NCI-H226 (cell line): Measurements from ENCODE around the gene LOXL1.

Source experiments
- DNase-seq: peaks from one replicate; pipeline ENCODE4 v3.0.0-alpha.2; 2015

Gene LOXL1, protein sequence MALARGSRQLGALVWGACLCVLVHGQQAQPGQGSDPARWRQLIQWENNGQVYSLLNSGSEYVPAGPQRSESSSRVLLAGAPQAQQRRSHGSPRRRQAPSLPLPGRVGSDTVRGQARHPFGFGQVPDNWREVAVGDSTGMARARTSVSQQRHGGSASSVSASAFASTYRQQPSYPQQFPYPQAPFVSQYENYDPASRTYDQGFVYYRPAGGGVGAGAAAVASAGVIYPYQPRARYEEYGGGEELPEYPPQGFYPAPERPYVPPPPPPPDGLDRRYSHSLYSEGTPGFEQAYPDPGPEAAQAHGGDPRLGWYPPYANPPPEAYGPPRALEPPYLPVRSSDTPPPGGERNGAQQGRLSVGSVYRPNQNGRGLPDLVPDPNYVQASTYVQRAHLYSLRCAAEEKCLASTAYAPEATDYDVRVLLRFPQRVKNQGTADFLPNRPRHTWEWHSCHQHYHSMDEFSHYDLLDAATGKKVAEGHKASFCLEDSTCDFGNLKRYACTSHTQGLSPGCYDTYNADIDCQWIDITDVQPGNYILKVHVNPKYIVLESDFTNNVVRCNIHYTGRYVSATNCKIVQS

DNA sequence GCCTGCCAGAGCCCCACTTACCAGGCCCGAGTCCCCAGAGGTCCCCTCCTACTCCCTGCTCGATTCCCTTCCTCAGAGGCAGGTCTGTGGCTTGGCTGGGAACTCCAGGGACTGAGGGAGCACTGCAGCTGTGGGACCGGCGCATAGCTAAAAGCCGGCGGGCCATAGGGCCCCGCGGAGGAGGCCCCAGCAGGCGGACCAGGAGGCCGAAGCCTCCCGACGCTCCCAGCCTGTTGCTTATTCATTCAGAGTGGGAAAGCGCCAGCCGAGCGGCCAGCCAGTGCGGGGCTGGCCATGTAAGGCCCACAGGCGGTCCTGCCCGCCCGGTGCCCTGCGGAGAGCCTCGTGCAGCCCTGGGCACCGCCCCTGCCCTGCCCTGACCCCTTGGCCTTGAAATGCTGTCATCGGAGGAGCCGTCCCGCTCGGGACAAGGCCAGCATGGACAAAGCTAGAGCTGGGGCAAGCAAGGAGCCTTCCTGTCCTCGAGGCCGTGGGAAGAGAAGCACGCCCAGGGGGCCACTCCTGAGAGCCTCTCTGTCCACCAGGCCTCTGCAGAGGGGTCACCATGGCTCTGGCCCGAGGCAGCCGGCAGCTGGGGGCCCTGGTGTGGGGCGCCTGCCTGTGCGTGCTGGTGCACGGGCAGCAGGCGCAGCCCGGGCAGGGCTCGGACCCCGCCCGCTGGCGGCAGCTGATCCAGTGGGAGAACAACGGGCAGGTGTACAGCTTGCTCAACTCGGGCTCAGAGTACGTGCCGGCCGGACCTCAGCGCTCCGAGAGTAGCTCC lies at the start of gene LOXL1:
TSS of gene LOXL1 (plus strand) at position 244 of the 784 bp plus-strand sequence. CDS start at position 566, 322 bp downstream.
- peak; percentile 88 for DNase-seq

DNA sequence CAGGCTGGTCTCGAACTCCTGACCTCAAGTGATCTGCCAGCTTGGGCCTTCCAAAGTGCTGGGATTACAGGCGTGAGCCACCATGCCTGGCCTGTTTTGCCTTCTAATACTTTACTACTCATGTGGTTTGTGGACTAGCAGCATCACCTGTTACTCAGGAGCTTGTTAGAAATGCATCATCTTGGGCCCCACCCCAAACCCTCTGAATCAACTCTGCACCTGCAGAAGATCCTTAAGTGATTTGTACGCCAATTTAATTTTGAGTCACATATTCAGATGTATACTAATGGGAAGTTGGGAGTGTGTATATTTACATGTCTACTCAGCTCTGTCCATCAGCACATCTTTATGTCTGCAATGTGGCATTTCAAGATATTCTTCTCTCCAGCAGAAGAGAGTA lies 46.8 kb upstream of the LOXL1 start:
- no peak for DNase-seq

DNA sequence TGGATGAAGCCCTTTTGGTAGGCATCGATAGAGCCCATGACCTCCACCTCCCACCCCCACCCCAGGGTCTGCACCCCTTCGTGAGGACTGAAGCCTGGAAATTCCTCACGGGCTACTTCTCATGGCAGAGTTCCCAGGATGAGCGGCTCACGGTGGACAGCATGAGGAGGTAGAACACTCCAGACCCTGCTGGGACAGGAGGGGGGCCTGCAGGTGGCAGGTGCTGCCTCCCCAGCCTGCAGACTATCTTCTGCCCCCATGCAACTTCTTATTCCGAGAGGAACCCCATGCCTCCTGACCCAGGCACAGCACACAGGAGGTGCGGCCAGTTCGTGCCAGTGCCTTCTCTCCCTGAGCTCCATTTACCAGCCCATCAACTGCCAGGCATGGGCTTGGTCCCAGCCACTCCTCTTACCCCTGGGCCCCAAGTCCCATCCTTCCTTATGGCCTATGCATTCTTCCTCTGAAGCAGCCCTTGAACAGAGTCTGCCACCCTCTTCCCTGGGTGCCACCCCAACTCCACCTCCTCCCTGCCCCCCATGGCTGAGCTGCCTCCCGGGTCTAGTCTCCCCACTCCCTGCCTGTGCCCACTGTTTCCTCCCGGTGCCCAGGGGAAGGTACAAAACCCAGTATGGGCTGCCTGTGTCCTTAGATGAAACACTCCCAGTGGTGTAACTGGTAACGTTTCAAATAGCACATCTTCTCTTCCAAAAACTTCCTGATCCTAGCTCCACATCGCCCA lies 44.5 kb upstream of the LOXL1 start:
- DNase-seq = no peak

DNA sequence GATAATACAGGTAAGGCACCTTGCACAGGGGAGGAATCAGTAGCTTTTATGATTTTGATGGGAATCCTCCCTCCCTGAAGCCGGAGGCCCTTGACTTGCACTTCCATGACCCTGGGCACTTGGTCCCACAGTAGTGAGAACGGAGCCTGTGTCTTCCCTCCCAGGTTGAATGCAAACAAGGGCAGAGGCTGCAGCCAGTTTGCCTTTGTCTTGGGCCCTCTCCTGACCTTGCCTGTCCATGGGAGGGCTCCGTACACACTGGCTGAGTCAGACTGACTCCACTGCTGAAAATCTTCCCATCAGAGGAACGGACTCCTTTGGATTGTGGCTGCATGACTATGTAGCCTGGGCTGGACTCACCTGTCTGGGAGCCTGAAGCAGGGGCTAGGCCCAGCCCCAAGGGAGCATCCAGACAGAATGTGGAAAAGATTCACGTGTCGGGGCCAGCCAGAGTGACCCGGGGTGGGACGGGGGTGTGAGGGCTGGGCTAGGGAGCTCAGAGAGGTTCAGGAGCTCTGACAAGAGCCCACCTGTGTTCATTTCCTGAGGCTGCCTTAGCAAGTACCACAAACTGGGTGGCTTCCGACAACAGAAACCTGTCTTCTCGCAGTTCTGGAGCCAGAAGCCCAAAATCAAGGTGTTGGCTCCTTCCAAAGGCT lies 43.4 kb upstream of the LOXL1 start:
- no peak for DNase-seq

DNA sequence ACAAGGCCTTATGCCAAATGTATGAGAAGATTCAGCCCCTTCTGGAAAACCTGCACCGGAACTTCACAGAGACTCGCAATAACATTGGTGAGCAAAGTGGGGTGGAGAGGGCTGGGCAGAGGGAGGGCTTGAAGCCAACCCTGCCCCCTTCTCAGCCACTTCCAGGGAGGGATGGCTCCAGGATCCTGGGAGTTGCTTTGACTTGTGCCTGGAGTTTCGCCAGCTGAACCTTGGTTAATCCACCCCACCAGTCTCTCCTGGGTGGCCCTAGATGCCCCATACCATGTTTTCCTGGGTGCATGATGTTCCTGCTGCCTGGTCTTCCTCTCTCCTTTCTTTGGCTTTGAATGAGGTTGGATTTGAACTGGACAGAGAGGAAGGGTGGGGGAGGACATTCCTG lies 42.1 kb upstream of the LOXL1 start:
- DNase-seq = no peak

DNA sequence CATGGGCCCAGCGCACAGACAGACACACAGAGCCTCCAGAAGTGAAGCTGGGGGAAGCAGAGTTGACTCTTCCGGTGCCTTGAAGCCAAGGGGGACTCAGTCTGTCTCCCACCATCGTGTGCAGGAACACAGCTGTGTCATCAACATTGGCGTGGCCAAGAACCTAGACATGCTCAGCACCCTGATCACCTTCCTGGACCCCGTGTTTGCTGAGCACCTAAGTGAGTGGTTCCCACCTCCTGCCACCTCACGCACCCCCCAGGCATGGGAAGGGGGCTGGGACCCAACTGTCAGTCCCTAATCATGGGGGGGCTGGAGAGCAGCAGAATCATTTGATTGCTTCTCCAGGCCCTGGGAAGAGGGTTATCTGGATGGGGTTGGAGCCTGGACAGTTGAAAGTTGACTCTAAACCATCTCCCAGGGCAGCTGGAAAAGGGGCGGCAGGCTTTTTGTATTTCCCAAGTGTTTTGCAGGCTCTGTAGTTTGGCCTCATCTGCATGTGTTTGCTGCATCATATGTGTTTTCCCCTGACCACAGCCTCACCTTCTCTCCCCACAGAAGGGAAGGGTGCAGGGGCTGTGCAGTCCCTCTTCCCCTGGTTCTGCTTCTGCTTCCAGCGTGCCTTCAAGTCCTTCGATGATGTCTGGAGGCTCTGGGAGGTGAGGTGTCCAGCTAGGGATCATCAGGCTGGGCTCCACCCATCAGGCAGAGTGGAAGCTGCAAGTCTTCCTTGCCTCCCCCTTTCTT lies 40.1 kb upstream of the LOXL1 start:
- DNase-seq = no peak

DNA sequence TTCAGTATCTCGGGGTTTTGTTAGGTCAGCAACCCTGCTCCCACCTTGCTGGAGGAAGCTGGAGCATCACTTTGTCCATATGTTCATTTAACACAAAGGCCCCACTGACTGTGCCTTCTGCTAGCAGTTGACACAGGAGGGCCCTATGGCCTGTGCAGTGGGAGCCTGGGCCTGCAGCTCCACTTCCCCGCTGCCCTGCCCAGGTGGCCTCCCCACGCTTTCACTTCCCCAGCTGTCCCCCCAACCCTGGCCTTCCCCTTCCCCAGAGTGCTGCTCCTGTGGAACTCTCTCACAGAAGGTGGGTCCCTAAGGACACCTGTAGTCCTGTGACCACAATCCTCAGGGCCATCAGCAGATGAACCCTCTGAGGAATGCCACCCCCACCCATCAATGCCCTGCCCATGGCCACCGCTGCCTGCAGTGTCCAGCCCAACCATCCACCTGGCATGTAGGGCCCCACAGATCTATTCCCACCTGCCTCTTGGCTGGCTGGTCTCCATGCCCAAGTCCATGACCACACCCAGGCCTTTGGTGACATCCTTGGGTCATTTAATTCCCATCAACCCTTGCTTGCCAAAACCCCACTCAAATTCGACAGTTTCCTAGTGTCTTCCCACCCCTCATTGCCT lies 39.4 kb upstream of the LOXL1 start:
- DNase-seq = no peak

DNA sequence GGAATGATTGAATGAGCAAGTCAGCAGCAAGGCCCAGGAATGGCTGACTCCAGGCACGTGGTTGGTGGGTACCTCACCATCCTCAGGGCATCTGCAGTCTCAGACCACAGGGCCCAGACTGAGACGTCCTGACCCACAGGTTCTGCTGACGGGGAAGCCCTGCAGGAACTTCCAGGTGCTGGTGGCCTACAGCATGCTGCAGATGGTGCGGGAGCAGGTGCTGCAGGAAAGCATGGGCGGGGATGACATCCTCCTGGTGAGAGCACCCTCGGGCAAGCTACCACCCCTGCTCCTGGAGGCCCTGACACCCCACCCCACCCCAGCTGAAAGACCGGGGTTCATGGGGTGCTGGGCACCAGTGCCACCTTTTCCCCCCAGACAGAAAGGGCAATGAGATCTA lies 38.8 kb upstream of the LOXL1 start:
- no peak for DNase-seq

DNA sequence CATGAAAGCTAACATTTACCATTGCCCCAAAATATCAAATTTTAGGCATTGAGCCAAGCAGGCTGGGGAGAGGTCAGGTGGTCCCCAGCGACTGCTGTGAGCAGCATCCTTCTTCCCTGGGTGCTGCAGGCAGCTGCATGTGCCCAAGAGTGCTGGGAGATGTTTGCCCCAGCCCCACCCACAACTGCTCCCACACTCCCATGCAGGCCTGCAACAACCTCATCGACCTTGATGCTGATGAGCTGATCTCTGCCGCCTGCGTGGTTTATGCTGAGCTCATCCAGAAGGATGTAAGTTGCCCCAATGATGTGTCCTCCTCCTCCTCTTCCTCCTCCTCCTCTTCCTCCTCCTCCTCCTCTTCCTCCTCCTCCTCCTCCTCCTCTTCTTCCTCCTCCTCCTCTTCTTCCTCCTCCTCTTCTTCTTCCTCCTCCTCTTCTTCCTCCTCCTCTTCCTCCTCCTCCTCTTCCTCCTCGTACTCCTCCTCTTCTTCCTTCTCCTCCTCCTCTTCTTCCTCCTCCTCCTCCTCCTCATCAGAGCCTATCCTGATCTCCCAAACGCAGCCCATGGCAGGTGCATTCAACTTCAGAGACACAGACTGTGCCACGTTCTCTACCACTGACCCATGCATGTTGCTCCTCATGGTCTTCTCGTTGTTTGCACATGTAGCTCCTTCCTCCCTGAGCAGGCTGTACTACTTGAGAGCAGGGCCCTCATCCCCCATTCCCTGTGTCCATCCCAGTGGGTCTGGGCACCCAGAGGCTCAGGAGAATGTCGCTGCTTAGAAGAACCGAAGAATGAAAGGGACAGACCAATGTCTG lies 37.8 kb upstream of the LOXL1 start:
- DNase-seq = no peak

DNA sequence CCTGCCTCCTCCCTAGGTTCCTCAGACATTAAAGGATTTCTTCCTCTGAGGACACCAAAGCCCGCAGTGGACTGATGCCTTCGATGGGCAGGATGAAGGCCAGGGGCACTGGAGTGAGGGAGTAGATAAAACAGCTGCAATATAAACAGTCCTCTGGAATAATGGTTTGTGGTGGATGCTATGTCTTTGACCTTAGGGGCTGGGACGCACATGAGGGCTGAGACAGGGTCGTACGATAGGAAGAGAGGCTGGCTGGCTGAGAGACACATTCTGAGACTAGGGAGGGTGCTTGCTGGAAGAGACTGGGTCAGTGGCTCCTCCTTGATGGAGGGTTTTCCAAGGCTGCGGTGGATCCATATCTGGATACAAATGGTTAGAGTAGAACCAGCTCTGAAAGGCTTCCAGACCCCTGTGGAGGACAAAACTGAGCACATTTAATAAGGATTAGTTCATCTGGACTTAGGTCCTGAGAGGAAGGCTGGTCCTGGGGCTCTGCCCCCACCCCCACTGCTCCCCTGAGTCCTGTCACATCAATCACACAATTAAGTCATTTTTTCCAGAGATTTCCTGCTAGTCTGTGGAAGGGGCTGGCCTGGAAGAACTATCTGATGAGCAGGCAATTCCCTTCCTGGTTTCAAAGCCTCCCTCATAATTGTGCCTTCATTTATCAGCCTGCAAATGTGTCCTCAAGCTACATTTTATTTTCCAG lies 37.1 kb upstream of the LOXL1 start:
- DNase-seq = no peak

DNA sequence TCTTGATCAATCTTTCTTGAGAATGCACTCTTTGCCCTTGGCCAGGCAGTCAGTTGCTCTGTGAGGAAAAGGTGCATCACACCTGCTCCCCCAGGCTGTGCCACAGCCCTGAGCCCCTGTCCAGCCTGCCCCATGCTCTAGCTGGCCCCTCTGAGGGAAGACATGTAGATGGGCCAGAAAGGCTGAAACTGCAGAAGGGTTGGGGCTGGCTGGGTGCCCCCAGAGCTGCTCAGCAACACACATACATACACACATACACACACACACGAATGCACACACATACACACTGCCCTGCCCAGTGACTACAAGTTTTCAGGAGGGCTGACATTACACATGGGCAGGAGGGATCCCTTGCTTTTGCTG lies 36.5 kb upstream of the LOXL1 start:
- no peak for DNase-seq

DNA sequence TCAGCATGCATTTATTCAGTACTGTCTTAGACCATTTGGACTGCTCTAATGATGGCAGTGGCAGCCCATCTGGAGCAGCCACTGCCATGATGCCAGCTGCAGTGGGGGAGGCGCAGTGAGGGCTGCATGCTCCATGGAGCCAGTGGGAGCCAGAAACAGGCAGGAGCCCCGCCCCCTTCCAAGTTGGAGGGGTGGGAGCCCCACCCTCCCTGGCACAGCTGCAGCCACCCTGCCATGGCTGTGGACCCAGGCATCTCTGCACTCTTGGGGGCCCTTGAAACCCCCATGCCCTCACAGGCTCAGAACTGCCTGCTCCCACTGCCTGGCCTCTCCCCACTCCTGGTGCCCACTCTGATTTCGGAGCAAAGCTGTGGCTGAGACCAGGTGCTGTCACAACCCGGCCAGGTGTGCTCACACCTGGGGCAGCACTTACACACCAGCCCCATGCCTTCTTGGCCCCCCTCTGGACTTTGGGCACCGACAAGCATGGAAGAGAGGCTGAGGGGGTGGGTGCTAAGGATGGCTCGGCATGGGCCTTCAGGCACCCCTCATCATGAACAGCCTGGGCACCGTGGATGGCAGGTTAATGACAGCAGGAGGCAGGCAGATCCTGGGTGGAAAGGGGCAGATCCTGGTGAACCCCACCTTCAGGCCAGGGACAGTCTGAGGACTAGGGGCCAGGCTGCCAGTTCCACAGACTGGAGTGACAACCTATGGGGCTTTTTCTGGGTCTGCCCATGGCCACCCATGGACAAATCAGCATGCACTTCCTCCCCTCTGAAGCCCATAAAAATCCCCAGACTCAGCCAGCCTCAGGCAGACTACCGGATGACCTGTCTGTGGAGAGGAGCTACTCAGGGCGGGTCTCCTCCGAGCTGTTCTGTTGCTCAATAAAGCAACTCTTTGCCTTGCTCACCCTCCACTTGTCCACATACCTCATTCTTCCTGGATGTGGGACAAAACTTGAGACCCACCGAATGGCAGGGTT lies 34.6 kb upstream of the LOXL1 start:
- no peak for DNase-seq

DNA sequence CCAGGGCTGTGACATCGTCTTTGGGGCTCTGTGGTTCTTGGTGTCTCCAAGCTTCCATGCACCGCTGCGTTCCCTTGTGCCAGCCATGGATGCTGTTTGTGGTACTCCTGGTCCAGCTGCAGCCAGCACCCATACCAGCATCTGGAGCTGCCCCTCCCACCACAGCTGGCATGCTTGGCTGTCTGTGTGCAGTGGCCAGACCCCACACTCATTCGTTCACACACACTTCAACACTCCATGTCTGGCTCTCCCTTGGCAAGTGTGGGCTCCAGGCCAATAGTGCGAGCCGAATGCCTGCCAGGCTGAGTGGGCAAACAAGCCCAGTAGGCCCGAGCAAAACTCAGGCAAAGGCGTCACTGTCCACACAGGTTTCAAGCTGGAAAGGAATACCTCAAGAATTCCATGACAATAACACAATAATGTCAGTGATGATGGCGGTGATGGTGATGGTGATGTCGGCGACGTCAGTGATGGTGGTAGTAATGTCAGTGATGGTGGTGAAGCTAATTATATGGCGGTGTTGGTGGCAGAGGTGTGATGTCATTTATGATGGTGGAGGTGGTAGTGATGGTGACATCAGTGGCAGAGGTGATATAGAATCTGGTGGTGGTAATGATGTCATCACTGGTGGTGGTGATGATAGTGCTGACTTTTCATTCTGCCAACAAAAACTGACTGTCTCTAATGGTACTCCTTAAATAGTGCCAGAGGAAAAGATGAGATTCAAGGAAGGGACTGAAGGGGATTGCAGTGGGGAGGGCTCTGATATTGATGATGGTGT lies 33.6 kb upstream of the LOXL1 start:
- DNase-seq = no peak

DNA sequence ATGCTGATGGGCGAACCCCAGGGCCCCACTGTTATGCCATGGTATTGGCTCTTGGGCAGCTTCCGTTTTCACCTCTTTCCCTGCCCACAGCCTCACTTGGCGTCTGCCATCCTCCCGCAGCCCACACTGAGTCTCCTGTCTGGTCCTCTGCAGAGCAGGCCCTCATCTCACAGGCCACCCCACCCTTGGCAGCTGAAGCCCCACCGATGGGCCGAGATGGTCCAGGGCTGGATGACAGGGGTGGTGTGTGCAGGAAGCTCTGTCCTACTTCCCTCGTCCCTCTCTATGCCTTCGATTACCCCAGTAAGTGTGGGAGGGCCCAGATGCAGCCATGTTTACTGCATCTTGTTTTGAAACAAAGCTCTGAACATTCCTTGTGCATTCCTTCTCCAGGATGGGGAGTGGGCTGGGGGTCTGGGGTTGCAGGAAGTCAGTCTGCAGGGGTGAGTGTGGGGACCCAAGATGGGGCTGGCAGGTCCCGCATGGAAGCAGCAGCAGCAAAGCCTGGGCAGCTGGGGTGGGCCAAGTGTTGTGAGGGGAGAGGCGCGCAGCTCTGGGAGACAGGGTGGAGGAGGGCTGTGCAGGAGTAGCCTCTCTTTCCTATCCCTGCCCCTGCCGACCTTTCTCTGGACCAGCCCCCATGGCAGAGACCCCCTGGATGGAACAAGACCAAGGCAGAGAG lies 32.0 kb upstream of the LOXL1 start:
- DNase-seq = no peak

DNA sequence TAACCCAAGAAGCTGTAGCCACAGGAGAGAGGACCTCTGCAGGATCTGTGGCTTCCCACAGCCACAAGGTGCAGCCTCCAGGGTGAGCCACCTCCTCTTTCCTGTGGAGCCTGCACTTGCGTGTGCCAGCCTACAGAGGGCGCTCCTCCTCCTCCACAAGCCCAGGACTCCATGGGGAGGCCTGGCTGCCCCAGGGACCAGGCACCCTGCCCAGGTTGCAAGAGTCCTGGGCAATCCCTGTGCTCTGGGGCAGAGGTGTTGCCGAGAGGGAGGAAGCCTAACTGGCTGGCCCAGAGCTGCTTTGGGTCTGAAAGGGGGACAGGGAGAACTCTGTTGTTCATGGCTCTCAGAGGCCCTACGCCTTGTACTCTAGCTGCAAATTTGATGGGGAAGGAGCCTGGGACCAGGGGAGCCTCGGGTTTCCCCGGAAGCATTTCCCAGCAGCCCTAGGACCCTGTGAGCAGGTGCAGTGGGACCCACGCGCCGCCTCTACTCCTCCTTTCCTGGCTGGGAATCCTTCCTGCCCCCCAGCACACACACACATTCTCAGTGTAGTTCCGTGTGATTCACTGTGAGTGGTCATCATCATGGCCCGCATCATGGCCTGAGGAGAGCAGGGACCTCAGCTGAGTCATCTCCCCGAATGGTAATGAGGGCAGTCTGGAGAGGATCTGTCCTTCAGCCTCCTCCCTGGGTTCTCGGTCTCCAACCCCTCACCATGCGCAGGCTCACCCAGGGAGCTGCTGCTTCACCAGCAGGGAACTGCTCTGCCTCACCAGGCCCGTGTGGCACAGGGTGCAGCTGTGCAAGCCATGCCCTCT lies 28.6 kb upstream of the LOXL1 start:
- peak; percentile 97 for DNase-seq
